Large intestine (tissue), 3 donors: ENCODE measurements around the gene MEOX2. TPM values are rescaled to one million over a fixed set of nuclear protein-coding genes. Genes with fewer than 3 reads are reported as not detected.

ENCODE experiments used
- DNase-seq, 2 donors: peaks; one replicate each; pipeline versions ENCODE4 v3.0.0 to v3.0.0-alpha.2; 2013
- H3K27ac ChIP-seq: one replicate; pipeline ENCODE4 v1.5.1; 2013; ENCODE audit warnings: low read length
- H3K27me3 ChIP-seq: 2 replicates; pipeline ENCODE4 v1.6.1; 2013; ENCODE audit warnings: low read length; ENCODE audit not compliant: control insufficient read depth, insufficient read depth
- H3K36me3 ChIP-seq: 2 replicates; pipeline ENCODE4 v1.6.1; 2013; ENCODE audit warnings: low read length; ENCODE audit not compliant: control insufficient read depth, insufficient read depth
- H3K4me1 ChIP-seq: one replicate; pipeline ENCODE4 v1.6.1; 2013; ENCODE audit warnings: low read length; ENCODE audit not compliant: control insufficient read depth, insufficient read depth
- H3K4me3 ChIP-seq: one replicate; pipeline ENCODE4 v1.5.1; 2013; ENCODE audit warnings: low read length
- H3K9me3 ChIP-seq: one replicate; pipeline ENCODE4 v1.6.1; 2013; ENCODE audit warnings: mild to moderate bottlenecking, low read depth, low read length, moderate library complexity; ENCODE audit not compliant: control insufficient read depth
- WGBS: methylation state at CpG from one replicate; pipeline ENCODE4 v1.1.5; 2013; ENCODE audit warnings: low lambda C conversion rate; ENCODE audit not compliant: insufficient coverage; 5-methylcytosine and 5-hydroxymethylcytosine counted together
- polyA plus RNA-seq: library from polyadenylated mRNA; unstranded; fragments of 120-200 nt; gene quantifications from one replicate; pipeline ENCODE4 v1.2.1, GENCODE V29; 2013

MEOX2 gene
- polyA plus RNA-seq, 1 donor, result 3.3 TPM

DNA sequence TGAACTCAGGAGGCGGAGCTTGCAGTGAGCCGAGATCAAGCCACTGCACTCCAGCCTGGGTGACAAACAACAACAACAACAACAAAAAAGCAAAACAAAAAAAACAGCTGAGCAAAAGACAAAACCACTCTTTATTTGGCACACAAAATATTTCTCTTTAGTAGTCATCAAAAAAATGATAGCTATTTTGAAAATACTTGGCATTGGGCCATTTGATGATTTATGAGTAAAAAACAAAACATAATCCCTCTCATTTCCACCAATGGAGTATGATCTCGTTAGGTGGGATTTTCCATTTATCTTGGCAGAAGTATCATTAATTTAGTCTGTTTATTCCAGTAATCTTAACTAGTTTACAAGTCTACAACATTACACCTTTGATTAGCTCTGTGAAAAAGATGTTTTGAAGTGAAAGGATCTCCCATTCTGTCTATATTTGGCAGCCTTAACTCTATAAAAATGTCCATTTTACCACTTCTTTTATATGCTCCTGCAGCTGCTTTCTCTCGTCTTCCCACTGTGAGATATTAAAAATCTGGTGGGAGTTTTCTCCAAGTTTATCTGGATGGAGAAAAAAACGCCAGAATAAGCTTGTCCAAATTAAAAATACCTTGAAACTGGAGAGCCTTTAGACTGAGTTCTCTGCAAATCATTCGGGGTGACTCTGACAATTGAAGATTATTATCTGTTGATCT, 65.8 kb downstream of the MEOX2 start:
- DNase-seq, result no peak
- Histone ChIP-seq H3K9me3 (no peaks in the 10 kb centered on the region), H3K36me3 (no peaks in the 10 kb centered on the region), H3K27me3 (no peaks in the 10 kb centered on the region), H3K27ac (no peak overlapping the region), H3K4me3 (no peak overlapping the region), H3K4me1 (no peaks in the 10 kb centered on the region)
- WGBS, result 80% methylated on average over 4 of the region's 6 CpGs

DNA sequence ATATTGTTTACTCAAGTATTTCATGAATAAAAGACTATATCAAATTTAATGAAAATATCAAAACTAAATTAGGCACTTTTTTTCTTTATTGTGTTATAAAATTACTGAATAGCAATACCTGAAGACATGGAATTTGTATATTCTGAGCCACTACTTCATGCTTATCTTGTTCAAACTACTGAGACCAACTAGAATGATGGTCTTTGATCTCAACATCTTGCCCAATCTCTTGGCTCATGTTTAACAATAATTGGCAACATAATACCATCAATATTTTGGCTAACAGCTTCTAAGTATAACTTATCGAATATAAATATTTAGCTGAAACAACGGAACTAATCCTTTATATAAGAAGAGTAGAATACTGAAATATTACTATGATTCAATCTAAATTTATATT, 68.2 kb downstream of the MEOX2 start:
- no peaks in the 10 kb centered on the region for H3K9me3 ChIP-seq
- WGBS, result 86% methylated on average over 2 of the region's 2 CpGs
- no peaks in the 10 kb centered on the region for H3K36me3 ChIP-seq
- H3K4me3 ChIP-seq, result no peak overlapping the region
- H3K27me3 ChIP-seq, result no peaks in the 10 kb centered on the region
- DNase-seq, result no peak
- no peaks in the 10 kb centered on the region for H3K4me1 ChIP-seq
- H3K27ac ChIP-seq, result no peak overlapping the region

DNA sequence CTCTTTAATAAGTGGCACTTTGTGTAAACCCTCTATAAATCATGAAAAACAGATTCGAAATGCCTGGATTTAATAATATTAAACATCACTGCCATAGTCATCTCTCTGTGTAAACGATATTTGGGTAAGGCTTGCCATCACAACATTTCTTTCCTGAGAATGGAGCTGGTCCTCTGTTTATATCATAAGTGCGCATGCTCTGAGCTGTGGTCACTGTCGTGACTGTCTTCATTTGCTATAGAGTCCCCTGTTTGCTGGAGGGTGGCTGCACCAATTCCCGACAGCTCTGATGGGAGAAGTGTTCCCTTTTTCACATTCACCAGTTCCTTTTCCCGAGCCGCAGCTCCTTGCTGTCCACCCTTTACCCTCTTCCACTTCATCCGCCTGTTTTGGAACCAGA, 74.3 kb downstream of the MEOX2 start:
- no peaks in the 10 kb centered on the region for H3K9me3 ChIP-seq
- H3K4me3 ChIP-seq, result no peak overlapping the region
- DNase-seq, result no peak
- H3K4me1 ChIP-seq, result no peaks in the 10 kb centered on the region
- no peaks in the 10 kb centered on the region for H3K27me3 ChIP-seq
- no CpG with 5 or more reads among the region's 8 CpGs for WGBS
- H3K27ac ChIP-seq, result no peak overlapping the region
- no peaks in the 10 kb centered on the region for H3K36me3 ChIP-seq

DNA sequence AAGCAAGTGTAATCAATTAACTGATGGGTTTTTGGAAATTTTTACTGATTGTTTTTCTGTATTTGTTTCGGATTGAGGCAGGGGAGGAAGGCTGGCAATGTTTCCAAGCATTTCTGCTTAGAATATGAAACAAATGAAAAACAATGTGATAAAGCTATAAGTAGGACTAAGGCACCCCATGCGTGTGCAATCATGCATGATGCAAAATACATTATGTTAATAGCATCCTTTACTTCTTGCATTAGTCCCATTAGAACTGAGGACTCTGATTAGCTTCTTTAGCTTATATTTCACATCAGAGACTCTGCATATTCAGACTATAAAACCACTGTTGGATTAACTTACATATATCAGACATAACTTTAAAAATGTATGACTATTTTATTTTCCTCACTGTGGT, 76.0 kb downstream of the MEOX2 start:
- no peak overlapping the region for H3K27ac ChIP-seq
- no peak overlapping the region for H3K4me3 ChIP-seq
- WGBS, result no CpG with 5 or more reads among the region's 2 CpGs
- H3K36me3 ChIP-seq, result no peaks in the 10 kb centered on the region
- H3K27me3 ChIP-seq, result no peaks in the 10 kb centered on the region
- DNase-seq, result no peak
- no peaks in the 10 kb centered on the region for H3K4me1 ChIP-seq
- no peaks in the 10 kb centered on the region for H3K9me3 ChIP-seq

DNA sequence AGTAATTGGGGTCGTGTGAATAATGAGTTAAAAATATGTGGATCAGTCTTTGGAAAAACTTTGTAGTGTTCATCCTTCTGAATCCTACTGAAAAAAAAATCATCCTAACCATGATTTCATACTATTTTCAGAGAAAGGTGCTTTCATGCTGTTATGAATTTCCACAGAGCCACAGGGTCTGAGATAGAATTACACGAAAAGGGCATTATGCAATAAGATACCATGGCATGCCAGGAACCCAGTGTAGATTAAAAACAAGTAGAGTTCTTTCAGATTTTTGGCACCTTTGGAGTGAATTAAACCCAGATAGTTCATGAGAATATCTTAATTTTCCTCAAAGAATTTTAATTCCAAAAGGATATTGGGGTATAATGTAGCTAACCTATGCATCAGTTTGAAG, 77.2 kb downstream of the MEOX2 start:
- DNase-seq, result no peak
- Histone ChIP-seq H3K4me3 (no peak overlapping the region), H3K27me3 (no peaks in the 10 kb centered on the region), H3K27ac (no peak overlapping the region), H3K4me1 (no peaks in the 10 kb centered on the region), H3K36me3 (no peaks in the 10 kb centered on the region), H3K9me3 (no peaks in the 10 kb centered on the region)
- 86% methylated on average over 1 of the region's 2 CpGs for WGBS

DNA sequence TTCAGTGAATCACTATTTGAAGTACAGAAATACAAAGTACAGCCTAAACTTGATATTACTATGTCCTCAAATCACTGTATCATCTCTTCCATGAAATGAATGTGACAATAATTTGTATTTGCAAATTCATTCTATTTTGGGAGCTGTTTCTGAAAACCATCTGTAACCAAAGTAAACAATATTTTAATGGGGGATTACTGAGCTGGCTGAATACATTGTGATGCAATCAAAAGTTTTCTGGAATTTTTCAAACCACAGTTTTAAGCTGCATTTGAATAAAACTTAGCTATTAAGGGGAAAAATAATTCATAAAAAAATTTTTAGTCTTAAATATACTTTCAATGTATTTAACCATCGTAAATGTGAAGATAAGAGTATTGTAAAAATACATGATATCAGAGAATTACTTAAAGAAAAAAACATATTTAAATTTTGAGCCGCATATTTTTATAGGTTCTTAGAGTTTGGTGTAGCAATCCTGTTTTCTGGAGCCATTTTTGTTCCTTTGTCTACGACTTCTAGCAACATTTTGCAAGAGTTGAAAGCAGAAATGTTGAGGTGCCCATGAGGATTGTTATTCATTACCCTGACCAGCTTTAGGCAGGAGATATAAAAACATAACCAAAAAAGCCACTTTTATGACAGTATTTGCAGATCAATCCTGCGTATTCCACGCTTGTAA, 78.8 kb downstream of the MEOX2 start:
- H3K27me3 ChIP-seq, result no peaks in the 10 kb centered on the region
- H3K9me3 ChIP-seq, result no peaks in the 10 kb centered on the region
- H3K36me3 ChIP-seq, result no peaks in the 10 kb centered on the region
- H3K27ac ChIP-seq, result no peak overlapping the region
- WGBS, result 100% methylated on average over 1 of the region's 5 CpGs
- no peaks in the 10 kb centered on the region for H3K4me1 ChIP-seq
- DNase-seq, result no peak
- H3K4me3 ChIP-seq, result no peak overlapping the region

DNA sequence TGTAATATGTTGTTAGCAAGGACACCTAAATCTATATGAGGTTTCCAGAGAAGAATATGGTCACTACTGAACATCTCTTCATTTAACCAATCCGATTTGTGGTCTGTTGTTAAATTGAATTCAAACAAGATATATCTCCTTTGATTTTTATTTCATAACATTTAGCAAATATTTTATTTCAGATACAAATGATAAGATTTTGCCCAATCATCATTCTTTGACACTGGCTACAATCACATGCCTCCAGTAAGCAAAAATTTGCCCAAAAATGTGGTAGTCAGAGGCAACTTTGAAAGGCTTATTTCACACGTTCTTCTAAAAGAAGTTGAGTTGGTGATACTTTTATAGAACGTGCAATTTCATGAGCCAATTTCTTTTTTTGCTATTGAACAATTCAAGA, 79.9 kb downstream of the MEOX2 start:
- no peak for DNase-seq
- 93% methylated on average over 2 of the region's 3 CpGs for WGBS

DNA sequence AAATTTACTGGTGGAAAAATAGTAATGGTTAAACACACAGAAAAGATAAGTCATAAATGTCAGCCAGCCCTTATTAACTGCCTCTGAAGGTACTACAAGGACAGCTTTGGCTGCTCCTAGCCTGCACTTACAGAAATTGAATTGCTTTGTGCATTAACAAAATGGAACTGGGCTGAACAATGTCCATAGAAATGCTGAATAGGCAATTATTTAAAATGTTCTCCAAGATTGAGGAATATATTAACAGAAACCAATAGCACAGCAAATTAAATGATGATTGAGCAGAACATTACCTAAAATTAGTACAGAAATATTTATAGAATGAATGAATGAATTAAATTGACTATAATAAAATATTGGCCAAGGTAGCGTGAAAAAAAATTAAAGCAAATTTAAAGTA, 82.3 kb downstream of the MEOX2 start:
- H3K4me3 ChIP-seq, result no peak overlapping the region
- 100% methylated on average over 1 of the region's 1 CpG for WGBS
- no peak overlapping the region for H3K27ac ChIP-seq
- H3K9me3 ChIP-seq, result peaks cover 5% of the 10 kb centered on the region
- no peaks in the 10 kb centered on the region for H3K4me1 ChIP-seq
- DNase-seq, result no peak
- no peaks in the 10 kb centered on the region for H3K36me3 ChIP-seq
- H3K27me3 ChIP-seq, result no peaks in the 10 kb centered on the region

More for the DNA sequence above, 79.9 kb downstream of the MEOX2 start:
- H3K4me3 ChIP-seq, result no peak overlapping the region
- no peaks in the 10 kb centered on the region for H3K9me3 ChIP-seq
- H3K4me1 ChIP-seq, result no peaks in the 10 kb centered on the region
- no peaks in the 10 kb centered on the region for H3K27me3 ChIP-seq
- H3K27ac ChIP-seq, result no peak overlapping the region
- no peaks in the 10 kb centered on the region for H3K36me3 ChIP-seq

DNA sequence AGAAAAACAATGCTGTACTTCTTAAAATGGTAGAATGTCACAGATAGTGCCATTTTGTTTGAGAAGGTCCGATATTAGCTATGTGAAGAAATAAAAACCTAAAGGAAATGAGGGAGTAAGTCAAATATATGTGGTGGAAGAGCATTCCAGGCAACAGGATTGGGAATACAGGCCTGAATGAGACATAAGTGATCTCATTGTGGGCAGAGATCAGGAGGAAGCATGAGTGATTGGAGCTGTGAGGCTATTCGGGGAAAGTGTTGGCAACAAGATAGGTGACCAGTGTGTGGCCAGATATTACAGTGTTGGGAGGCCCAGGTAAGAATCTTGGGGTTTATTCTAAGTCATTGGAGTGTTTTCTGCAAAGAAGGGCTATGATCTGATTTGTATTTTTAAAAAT, 83.4 kb downstream of the MEOX2 start:
- WGBS, result 50% methylated on average over 1 of the region's 2 CpGs
- Histone ChIP-seq H3K36me3 (no peaks in the 10 kb centered on the region), H3K4me3 (no peak overlapping the region), H3K27me3 (no peaks in the 10 kb centered on the region), H3K9me3 (peaks cover 8% of the 10 kb centered on the region), H3K27ac (no peak overlapping the region), H3K4me1 (no peaks in the 10 kb centered on the region)
- no peak for DNase-seq

DNA sequence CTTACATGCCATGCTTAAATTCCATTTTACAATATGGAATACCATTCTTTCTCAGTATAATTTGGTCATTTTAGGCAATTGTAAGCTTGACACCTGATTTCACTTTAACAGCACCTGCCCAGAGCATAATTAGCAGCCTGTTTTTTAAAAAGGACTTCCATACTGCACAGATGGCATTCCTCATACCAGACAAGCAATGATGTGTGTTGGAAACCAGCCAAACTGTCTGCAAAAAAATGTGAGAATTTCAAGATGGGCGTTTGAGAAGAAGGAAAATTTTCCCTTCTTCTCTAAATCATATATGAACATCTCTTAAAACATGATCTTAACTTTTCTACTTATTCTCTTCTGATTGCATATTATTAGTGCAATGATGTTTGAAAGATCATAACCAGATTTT, 84.2 kb downstream of the MEOX2 start:
- Histone ChIP-seq H3K27me3 (no peaks in the 10 kb centered on the region), H3K36me3 (no peaks in the 10 kb centered on the region), H3K9me3 (peaks cover 8% of the 10 kb centered on the region), H3K4me3 (no peak overlapping the region), H3K4me1 (no peaks in the 10 kb centered on the region), H3K27ac (no peak overlapping the region)
- DNase-seq, result no peak
- WGBS, result no CpG with 5 or more reads among the region's 1 CpG

DNA sequence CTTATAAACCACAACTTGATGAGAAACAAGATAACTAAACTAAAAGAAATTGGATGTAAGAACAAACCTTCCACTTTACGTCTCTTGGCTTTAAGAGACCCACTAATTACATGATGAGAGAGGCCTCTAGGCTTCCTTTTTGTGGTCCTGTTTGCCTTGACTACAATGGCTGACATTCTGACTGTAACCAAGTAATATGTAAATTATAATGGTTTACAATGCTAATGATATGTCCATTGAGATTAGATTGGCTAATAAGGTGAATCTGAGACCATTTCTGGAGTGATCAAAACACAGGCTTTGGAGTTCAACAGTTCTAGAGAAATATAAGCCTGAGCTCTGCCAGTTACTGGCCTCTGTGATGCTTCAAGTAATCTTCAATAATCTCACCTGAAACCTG, 85.3 kb downstream of the MEOX2 start:
- H3K36me3 ChIP-seq, result no peaks in the 10 kb centered on the region
- H3K27me3 ChIP-seq, result no peaks in the 10 kb centered on the region
- no peak overlapping the region for H3K4me3 ChIP-seq
- WGBS, result no CpG with 5 or more reads among the region's 1 CpG
- no peak for DNase-seq
- no peak overlapping the region for H3K27ac ChIP-seq
- H3K4me1 ChIP-seq, result no peaks in the 10 kb centered on the region
- peaks cover 8% of the 10 kb centered on the region for H3K9me3 ChIP-seq
